Left cardiac atrium (tissue), 4 donors: ENCODE results near the gene PLCZ1. TPM values are rescaled to one million over a fixed set of nuclear protein-coding genes. Genes with fewer than 3 reads are reported as not detected.
"Not testable (repeated sequence)": the region's sequence is repeated elsewhere in the genome, so short reads cannot be mapped to it uniquely, and the experiment has no call there.

ENCODE experiments used
- ATAC-seq, 2 donors: fragments of 200-7000 bp; cut with Tn5 transposase; one replicate each; pipeline ENCODE4 v1.9.1; 2020; ENCODE audit warnings: mild to moderate bottlenecking in 2 of 2, moderate library complexity in 2 of 2
- DNase-seq: peaks from one replicate; pipeline ENCODE4 v3.0.0-alpha.2; 2020
- intact Hi-C, 2 donors: fragments of 100-400 bp; cut with DNase I; formaldehyde crosslinking; loops; one replicate each; pipeline versions ENCODE4 v1.14.1 to v1.15.1; 2022 to 2023
- long read RNA-seq: library from polyadenylated mRNA; unstranded; transcript quantifications from one replicate; pipeline ENCODE4 v2.0.0, GENCODE V29; 2021
- total RNA-seq, 2 donors: library from RNA; stranded (reverse); fragmentation: NEBNext Ultra II Directional; extraction: Animal tissue kit (Norgen Biotek cat#: 25700); gene quantifications; one replicate each; pipeline ENCODE4 v1.2.1, GENCODE V29; 2021
- donor health status: DM: no; HTN: yes; CAD: no.
- donor health status: DM: no; HTN: yes; CAD: no; lungs with severe emphysema.
- donor health status: DM: yes; HTN: yes; CAD: no.
- donor health status: Dilated cardiomyopathy.

The PLCZ1 gene
- under 1 TPM in 1 of 2 donors, not detected in 1; 0.59 TPM for total RNA-seq
- long read RNA-seq: 0 reads

- intact Hi-C loops: no loop called here
- no peak for DNase-seq
- ATAC-seq: no peak
Measured at GRCh38 chr12:18737819-18738218, at the start of gene PLCZ1, which contains the start of gene CAPZA3. TSS of gene PLCZ1 (minus strand) at chr12:18738012. CDS start at chr12:18737371, 641 bp downstream. TSS of gene CAPZA3 (plus strand) at chr12:18738119. CDS start at chr12:18738269, 150 bp downstream.

GRCh38 chr12:18785465-18785864, 47.7 kb upstream of the PLCZ1 start:
- DNase-seq, intact Hi-C loops, ATAC-seq: not testable (repeated sequence)

GRCh38 chr12:18782827-18783226, 45.0 kb upstream of the PLCZ1 start:
- intact Hi-C loops: no loop called here
- ATAC-seq: no peak
- DNase-seq: no peak

GRCh38 chr12:18766479-18766878, 28.7 kb upstream of the PLCZ1 start:
- ATAC-seq, DNase-seq, intact Hi-C loops: not testable (repeated sequence)

GRCh38 chr12:18755341-18755740, 17.5 kb upstream of the PLCZ1 start:
- intact Hi-C loops: loop anchor here in 1 of 2 donors (10.0 kb wide), 1 partner anchor 409 kb away; no protein-coding TSS in a partner anchor
- ATAC-seq: no peak
- DNase-seq: no peak

GRCh38 chr12:18754124-18754707, 16.4 kb upstream of the PLCZ1 start:
- peak; percentile 27 to 74 for ATAC-seq

GRCh38 chr12:18753481-18754123, 15.8 kb upstream of the PLCZ1 start:
- intact Hi-C loops: loop anchor here in 1 of 2 donors (10.0 kb wide), 1 partner anchor 411 kb away; no protein-coding TSS in a partner anchor
- DNase-seq (peak; percentile 24), ATAC-seq (peak; percentile 81 to 88)

More at GRCh38 chr12:18754124-18754707, 16.4 kb upstream of the PLCZ1 start:
- intact Hi-C loops: loop anchor here in 1 of 2 donors (10.0 kb wide), 1 partner anchor 411 kb away; no protein-coding TSS in a partner anchor
- no peak for DNase-seq

GRCh38 chr12:18752947-18753346, 15.1 kb upstream of the PLCZ1 start:
- intact Hi-C loops: loop anchor here in 1 of 2 donors (10.0 kb wide), 1 partner anchor 412 kb away; no protein-coding TSS in a partner anchor
- ATAC-seq: no peak

GRCh38 chr12:18752280-18752920, 14.6 kb upstream of the PLCZ1 start:
- intact Hi-C loops: loop anchor here in 1 of 2 donors (10.0 kb wide), 1 partner anchor 412 kb away; no protein-coding TSS in a partner anchor
- ATAC-seq (peak; percentile 52 to 59), DNase-seq (peak; percentile 33)

More at GRCh38 chr12:18752947-18753346, 15.1 kb upstream of the PLCZ1 start:
- no peak for DNase-seq

- no peak for DNase-seq
- ATAC-seq: no peak
- intact Hi-C loops: loop anchor here in 1 of 2 donors (10.0 kb wide), 1 partner anchor 413 kb away; no protein-coding TSS in a partner anchor
Measured at GRCh38 chr12:18751866-18752265, 14.1 kb upstream of the PLCZ1 start.

- intact Hi-C loops: loop anchor here in 1 of 2 donors (10.0 kb wide), 1 partner anchor 415 kb away; no protein-coding TSS in a partner anchor
- DNase-seq: no peak
- peak in 1 of 2 donors; percentile 39 for ATAC-seq
Measured at GRCh38 chr12:18750085-18750484, 12.3 kb upstream of the PLCZ1 start.

- no peak for ATAC-seq
- no peak for DNase-seq
- intact Hi-C loops: loop anchor here in 1 of 2 donors (5.0 kb wide), 1 partner anchor 47 kb away; no protein-coding TSS in a partner anchor
Measured at GRCh38 chr12:18749386-18749957, 11.7 kb upstream of the PLCZ1 start.

GRCh38 chr12:18747895-18748294, 10.1 kb upstream of the PLCZ1 start:
- intact Hi-C loops: loop anchor here in 1 of 2 donors (5.0 kb wide), 1 partner anchor 46 kb away; no protein-coding TSS in a partner anchor
- DNase-seq (no peak), ATAC-seq (peak in 1 of 2 donors; percentile 70)

GRCh38 chr12:18731156-18731555, 6.7 kb downstream of the PLCZ1 start:
- ATAC-seq (no peak), DNase-seq (no peak)
- intact Hi-C loops: no loop called here

GRCh38 chr12:18723752-18724151, 14.1 kb downstream of the PLCZ1 start:
- ATAC-seq (no peak), DNase-seq (no peak)
- intact Hi-C loops: no loop called here

GRCh38 chr12:18721452-18721851, 16.4 kb downstream of the PLCZ1 start:
- no peak for DNase-seq
- no peak for ATAC-seq
- intact Hi-C loops: no loop called here

GRCh38 chr12:18720690-18721089, 17.1 kb downstream of the PLCZ1 start:
- intact Hi-C loops: no loop called here
- DNase-seq (no peak), ATAC-seq (no peak)

- intact Hi-C loops: no loop called here
- DNase-seq (no peak), ATAC-seq (no peak)
Measured at GRCh38 chr12:18719922-18720510, 17.8 kb downstream of the PLCZ1 start.

- intact Hi-C loops: no loop called here
- no peak for DNase-seq
- no peak for ATAC-seq
Measured at GRCh38 chr12:18718462-18718861, 19.4 kb downstream of the PLCZ1 start.
